ENCODE results near the gene DNALI1.
A peak's percentile ranks its signal among the peaks of the same experiment; 100 is the strongest.
"Not testable (repeated sequence)": the region's sequence is repeated elsewhere in the genome, so short reads cannot be mapped to it uniquely, and the experiment has no call there.

Gene DNALI1

GRCh38 chr1:37562984-37563383 is 6.2 kb downstream of the DNALI1 start:
- Mint-ChIP-seq H3K9me3 (peaks cover 0 to 1% of the 10 kb centered on the region in 2 donors), H3K36me3 (peaks cover 29 to 35% of the 10 kb centered on the region in 2 donors)
- ATAC-seq (replicated peaks): no peak

DNA sequence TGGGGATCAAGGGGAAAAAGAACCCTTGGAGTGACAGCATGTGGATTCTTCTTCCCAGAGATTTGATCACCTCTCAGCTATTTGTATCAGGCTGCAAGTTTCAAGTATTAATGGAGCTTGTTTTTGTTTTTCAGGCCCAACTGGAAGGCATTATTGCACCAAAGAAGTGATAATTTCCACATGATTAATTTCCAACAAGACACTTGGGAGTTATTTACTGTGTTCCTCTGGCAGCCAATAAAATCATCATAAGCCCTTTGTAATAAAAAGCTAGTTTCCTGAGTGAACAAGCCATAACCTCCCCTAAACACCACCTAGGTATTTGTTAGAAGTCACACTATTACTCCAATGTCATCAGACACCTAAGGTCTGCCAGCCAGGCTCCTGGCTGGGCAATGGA is 8.2 kb downstream of the DNALI1 start:
- Mint-ChIP-seq H3K27ac (no peak overlapping the region), H3K4me1 (no peaks in the 10 kb centered on the region), H3K27me3 (no peaks in the 10 kb centered on the region), H3K4me3 (no peak overlapping the region), H3K9me3 (peaks cover 0 to 1% of the 10 kb centered on the region in 2 donors), H3K36me3 (peaks cover 42 to 52% of the 10 kb centered on the region in 2 donors)
- no peak for DNase-seq
- ATAC-seq (replicated peaks): no peak

More at GRCh38 chr1:37562984-37563383, 6.2 kb downstream of the DNALI1 start:
- Mint-ChIP-seq H3K4me1 (no peaks in the 10 kb centered on the region), H3K27me3 (no peaks in the 10 kb centered on the region), H3K27ac (peak overlapping the region; percentile 2), H3K4me3 (no peak overlapping the region)
- no peak for DNase-seq

GRCh38 chr1:37567023-37567422 is 10.3 kb downstream of the DNALI1 start:
- ATAC-seq (replicated peaks) (no peak), DNase-seq (no peak)
- no peaks in the 10 kb centered on the region for H3K9me3 Mint-ChIP-seq
- no peak overlapping the region for H3K27ac Mint-ChIP-seq
- peaks cover 49 to 58% of the 10 kb centered on the region in 2 donors for H3K36me3 Mint-ChIP-seq
- H3K27me3 Mint-ChIP-seq: no peaks in the 10 kb centered on the region
- H3K4me1 Mint-ChIP-seq: no peaks in the 10 kb centered on the region
- H3K4me3 Mint-ChIP-seq: no peak overlapping the region

DNA sequence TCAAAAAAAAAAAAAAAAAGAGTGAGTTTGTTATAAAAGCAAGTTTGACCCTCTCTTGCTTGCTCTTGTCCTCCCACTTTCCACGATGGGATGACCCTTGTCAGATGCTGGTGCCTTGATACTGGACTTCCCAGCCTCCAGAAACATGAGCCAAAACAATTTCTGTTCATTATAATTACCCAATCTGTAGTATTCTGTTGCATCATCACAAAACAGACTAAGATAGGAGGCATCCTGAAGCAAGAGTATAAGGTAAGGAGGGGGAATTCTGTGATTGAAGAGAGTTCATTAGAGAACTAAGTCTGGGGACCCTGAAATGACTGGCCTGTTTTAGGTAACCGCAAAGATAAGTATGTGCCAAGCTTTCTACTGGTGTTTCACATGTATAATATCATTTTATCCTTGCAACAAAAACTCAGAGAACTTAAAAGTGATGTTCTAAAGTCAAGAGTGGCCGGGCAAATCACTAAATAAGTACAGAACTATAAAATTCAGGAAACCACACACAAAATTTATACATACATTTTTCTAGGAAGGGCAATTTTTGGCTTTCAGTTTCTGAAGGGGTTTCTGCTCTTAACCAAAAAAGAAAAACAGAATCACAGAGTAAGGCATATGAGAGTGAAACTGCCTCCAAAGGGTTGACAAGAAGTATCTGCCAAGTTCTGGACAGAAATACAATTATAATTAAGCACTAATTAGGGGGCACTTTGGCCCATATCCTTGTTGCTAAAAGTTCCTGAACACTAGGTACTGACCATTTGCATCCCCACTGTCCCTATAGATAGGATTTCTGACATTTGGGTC is 14.0 kb downstream of the DNALI1 start:
- Mint-ChIP-seq H3K27me3 (no peaks in the 10 kb centered on the region), H3K9me3 (no peaks in the 10 kb centered on the region), H3K36me3 (peaks cover 59 to 77% of the 10 kb centered on the region in 2 donors), H3K4me1 (peaks cover 4 to 5% of the 10 kb centered on the region in 2 donors), H3K27ac (no peak overlapping the region), H3K4me3 (no peak overlapping the region)
- no peak for DNase-seq
- ATAC-seq (replicated peaks): no peak

DNA sequence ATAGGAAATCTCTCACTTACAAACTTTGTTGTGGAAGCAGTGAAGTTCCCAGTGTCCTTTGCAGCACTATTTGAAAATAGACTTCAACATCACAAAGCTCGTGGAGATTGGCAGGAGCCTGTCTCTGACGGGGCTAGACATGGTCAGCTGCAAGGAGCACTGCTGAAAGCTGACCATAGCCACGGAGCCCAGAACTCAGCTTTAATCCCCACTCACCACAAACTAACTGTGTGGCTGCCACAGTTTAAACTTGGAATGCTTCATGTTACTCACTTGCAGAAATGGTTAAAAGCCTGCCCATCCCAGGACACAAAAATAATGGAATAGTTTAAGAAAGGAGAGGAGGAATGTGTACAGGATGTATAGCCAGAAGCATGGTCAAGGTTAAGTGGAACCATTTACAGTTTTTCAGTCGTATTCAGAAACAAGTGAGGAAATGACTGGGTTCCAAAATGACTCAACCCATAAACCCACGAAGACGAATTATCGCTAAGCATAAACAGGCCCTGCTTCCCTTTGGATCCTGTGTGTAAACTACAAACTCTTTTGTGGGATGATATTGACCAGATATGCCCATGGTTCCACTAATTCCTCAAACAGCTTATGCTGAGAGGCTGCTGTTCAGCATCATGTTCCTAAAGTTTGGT is 18.2 kb downstream of the DNALI1 start:
- peak; percentile 46 to 67 for ATAC-seq (replicated peaks)

GRCh38 chr1:37575692-37576091 is 19.0 kb downstream of the DNALI1 start:
- peaks cover 41 to 71% of the 10 kb centered on the region in 2 donors for H3K36me3 Mint-ChIP-seq
- peak overlapping the region; percentile 25 for H3K27ac Mint-ChIP-seq
- H3K4me3 Mint-ChIP-seq: no peak overlapping the region
- H3K27me3 Mint-ChIP-seq: no peaks in the 10 kb centered on the region
- ATAC-seq (replicated peaks) (no peak), DNase-seq (no peak)
- H3K9me3 Mint-ChIP-seq: no peaks in the 10 kb centered on the region
- peaks cover 5 to 6% of the 10 kb centered on the region in 2 donors for H3K4me1 Mint-ChIP-seq

More for the DNA sequence above, 18.2 kb downstream of the DNALI1 start:
- H3K36me3 Mint-ChIP-seq: peaks cover 43 to 69% of the 10 kb centered on the region in 2 donors
- peaks cover 5 to 6% of the 10 kb centered on the region in 2 donors for H3K4me1 Mint-ChIP-seq
- no peak overlapping the region for H3K4me3 Mint-ChIP-seq
- no peaks in the 10 kb centered on the region for H3K27me3 Mint-ChIP-seq
- H3K27ac Mint-ChIP-seq: no peak overlapping the region
- H3K9me3 Mint-ChIP-seq: no peaks in the 10 kb centered on the region
- DNase-seq: no peak

DNA sequence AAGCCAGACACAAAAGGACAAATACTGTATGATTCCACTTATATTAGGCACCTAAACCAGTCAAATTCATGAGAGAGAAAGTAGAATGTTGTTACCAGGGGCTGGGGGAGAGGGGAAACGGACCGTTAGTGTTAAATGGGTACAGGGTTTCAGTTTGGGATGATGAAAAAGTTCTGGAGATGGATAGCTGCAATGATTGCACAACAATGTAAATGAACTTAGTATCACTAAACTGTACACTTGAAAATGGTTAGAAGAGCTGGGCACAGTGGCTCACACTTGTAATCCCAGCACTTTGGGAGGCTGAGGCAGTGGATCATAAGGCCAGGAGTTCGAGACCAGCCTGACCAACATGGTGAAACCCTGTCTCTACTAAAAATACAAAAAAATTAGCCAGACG is 27.8 kb downstream of the DNALI1 start:
- not testable (repeated sequence) for DNase-seq; H3K4me1 Mint-ChIP-seq; H3K27me3 Mint-ChIP-seq; H3K27ac Mint-ChIP-seq; H3K4me3 Mint-ChIP-seq; ATAC-seq (replicated peaks); H3K9me3 Mint-ChIP-seq
- H3K36me3 Mint-ChIP-seq: peaks cover 32 to 56% of the 10 kb centered on the region in 2 donors

DNA sequence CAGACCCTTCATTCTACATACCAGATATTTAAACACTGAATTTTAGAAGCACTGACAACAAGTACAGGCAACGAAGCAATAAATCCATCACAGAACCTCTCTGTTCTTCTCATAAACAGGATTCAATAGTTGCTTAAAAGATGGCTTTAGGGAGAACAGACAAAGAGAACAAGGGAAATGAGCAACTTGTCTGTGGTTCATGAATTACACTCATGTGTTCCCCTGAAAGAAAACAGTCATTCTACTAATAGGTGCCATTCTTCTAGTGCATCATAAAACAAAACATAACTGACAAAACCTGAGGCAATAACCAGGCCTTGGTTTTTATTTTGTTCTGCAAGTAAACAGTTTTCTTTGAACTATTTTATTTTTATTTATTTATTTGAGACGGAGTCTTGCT is 32.2 kb downstream of the DNALI1 start:
- Mint-ChIP-seq H3K4me3 (no peak overlapping the region), H3K9me3 (no peaks in the 10 kb centered on the region), H3K4me1 (peaks cover 0 to 5% of the 10 kb centered on the region in 2 donors), H3K27me3 (no peaks in the 10 kb centered on the region), H3K36me3 (peaks cover 19 to 44% of the 10 kb centered on the region in 2 donors), H3K27ac (no peak overlapping the region)
- DNase-seq (no peak), ATAC-seq (replicated peaks) (no peak)

DNA sequence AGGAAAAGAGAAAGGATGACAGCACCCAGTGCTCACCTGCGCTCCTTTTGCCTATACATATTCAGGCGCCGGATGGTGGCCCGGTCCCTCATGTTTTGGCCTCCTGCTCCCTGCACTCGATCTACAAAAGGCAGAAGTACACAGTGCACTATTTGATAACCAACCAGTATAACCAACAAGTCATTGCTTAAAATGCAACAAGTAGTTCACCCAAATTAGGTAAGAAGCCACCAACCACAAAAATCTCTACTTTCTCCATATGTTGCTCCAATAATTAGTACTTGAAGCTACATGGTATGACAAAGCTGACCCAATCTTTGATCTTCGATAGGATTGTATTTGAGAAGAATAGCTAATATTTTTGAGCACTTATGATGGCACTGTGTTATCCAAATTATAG is 37.0 kb downstream of the DNALI1 start:
- H3K27ac Mint-ChIP-seq: no peak overlapping the region
- DNase-seq (no peak), ATAC-seq (replicated peaks) (no peak)
- H3K4me3 Mint-ChIP-seq: no peak overlapping the region
- H3K36me3 Mint-ChIP-seq: peaks cover 18 to 26% of the 10 kb centered on the region in 2 donors
- no peaks in the 10 kb centered on the region for H3K9me3 Mint-ChIP-seq
- no peaks in the 10 kb centered on the region for H3K27me3 Mint-ChIP-seq
- H3K4me1 Mint-ChIP-seq: peaks cover 17% of the 10 kb centered on the region in 2 donors

- H3K27me3 Mint-ChIP-seq: no peaks in the 10 kb centered on the region
- DNase-seq (peak; percentile 96), ATAC-seq (replicated peaks) (peak; percentile 98 to 100)
- H3K4me3 Mint-ChIP-seq: peak within 1 kb of the TSS; percentile 99 to 100
- peaks cover 9 to 17% of the 10 kb centered on the region in 2 donors for H3K36me3 Mint-ChIP-seq
- H3K4me1 Mint-ChIP-seq: peaks cover 17% of the 10 kb centered on the region in 2 donors
- H3K9me3 Mint-ChIP-seq: no peaks in the 10 kb centered on the region
- H3K27ac Mint-ChIP-seq: peak within 1 kb of the TSS; percentile 99
Measured at GRCh38 chr1:37595440-37596181, 38.9 kb downstream of the DNALI1 start, which contains the start of gene GNL2. GNL2 (minus strand) TSS chr1:37595937; CDS start chr1:37595822, 115 bp downstream.

GRCh38 chr1:37596182-37596667 is 39.5 kb downstream of the DNALI1 start:
- ATAC-seq (replicated peaks) (peak; percentile 0 to 4), DNase-seq (no peak)
- H3K27ac Mint-ChIP-seq: peak overlapping the region; percentile 99
- H3K36me3 Mint-ChIP-seq: peaks cover 9 to 12% of the 10 kb centered on the region in 2 donors
- no peaks in the 10 kb centered on the region for H3K9me3 Mint-ChIP-seq
- H3K4me1 Mint-ChIP-seq: peaks cover 17% of the 10 kb centered on the region in 2 donors
- no peaks in the 10 kb centered on the region for H3K27me3 Mint-ChIP-seq
- peak overlapping the region; percentile 99 to 100 for H3K4me3 Mint-ChIP-seq

DNA sequence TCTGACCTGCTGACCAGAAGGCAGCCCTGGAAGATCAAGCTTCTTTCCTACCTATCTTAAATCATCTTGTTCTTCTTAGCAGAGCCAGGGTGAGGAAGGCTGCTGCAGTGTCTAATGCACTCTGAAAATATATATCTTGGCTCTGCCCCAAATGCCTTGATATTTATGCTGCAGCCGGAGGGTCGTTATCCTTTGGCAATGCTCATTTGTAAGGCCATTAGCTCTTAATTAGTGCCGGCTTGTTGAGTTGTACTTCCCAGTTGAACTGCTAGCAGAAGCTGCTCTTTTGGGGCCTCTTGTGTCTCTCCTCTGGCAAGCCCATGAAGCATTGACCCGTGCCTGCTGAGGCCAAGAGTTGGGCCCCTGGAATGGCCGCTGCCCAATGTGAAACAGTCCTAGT is 43.2 kb downstream of the DNALI1 start:
- Mint-ChIP-seq H3K4me1 (peaks cover 18 to 20% of the 10 kb centered on the region in 2 donors), H3K36me3 (peaks cover 6% of the 10 kb centered on the region in 2 donors), H3K9me3 (no peaks in the 10 kb centered on the region), H3K27me3 (peaks cover 11 to 15% of the 10 kb centered on the region in 2 donors), H3K27ac (no peak overlapping the region), H3K4me3 (no peak overlapping the region)
- DNase-seq (no peak), ATAC-seq (replicated peaks) (no peak)

DNA sequence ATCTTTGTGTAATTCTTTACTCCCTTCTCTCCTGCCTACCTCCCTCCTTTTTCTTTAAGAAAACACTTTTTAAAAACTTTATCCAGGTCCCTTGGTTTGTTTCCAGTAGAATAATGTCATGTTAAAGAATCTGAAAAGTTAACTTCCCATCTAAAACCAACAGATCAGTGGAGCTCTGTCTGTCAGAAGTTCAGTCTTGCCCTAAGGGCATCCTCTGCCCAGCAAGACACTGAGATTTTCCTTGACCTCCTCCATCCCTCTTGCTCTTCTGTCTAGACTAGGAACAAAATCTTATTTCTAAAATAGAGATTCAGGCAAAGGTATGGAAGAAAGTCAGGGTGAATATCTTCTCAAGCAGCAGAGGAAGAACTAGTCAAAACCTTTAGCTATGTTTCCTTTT is 44.7 kb downstream of the DNALI1 start:
- ATAC-seq (replicated peaks): no peak
- no peak overlapping the region for H3K4me3 Mint-ChIP-seq
- no peaks in the 10 kb centered on the region for H3K9me3 Mint-ChIP-seq
- H3K27me3 Mint-ChIP-seq: peaks cover 19 to 22% of the 10 kb centered on the region in 2 donors
- H3K4me1 Mint-ChIP-seq: peaks cover 6 to 9% of the 10 kb centered on the region in 2 donors
- no peak for DNase-seq
- H3K36me3 Mint-ChIP-seq: no peaks in the 10 kb centered on the region
- H3K27ac Mint-ChIP-seq: no peak overlapping the region

Data from stimulated activated naive B cell treated with anti-CD40 and anti-IgM and Interleukin-4, amounts not matched to agents 10 μg/mL and 1 μg/mL and 100 μg/mL, for 72 hours (primary cell).